HG02885 (cell line): Measurements from ENCODE around the gene FOXP1.

ENCODE experiments used
- ATAC-seq: cut with Tn5 transposase; IDR thresholded peaks from one replicate; pipeline ENCODE4 v1.9.1; 2021; ENCODE audit warnings: mild to moderate bottlenecking; ENCODE audit not compliant: unreplicated experiment, poor library complexity

FOXP1 gene

GRCh38 chr3:71299160-71299559 lies 284.4 kb downstream of the FOXP1 start:
- no peak for ATAC-seq

DNA sequence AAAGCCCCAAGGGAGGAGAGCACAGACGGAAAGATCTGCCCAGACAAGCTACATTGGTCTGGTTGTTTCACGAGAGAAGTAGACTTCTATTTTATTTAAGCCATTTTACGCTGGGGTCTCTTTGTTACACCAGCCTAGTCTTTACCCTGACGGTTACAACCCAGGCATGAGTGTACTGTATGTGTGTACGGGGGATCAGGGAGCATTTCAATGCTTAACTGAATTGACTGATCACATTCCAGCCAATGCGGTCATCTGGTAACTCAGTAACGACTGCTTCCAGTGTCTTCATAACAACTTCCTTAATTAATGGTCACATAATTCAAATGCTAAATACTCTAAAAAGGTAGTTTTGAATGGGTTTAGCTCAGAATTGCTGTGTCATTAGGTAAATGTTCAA lies 288.6 kb downstream of the FOXP1 start:
- ATAC-seq, result no peak

GRCh38 chr3:71290301-71290700 lies 293.2 kb downstream of the FOXP1 start:
- ATAC-seq, result no peak

DNA sequence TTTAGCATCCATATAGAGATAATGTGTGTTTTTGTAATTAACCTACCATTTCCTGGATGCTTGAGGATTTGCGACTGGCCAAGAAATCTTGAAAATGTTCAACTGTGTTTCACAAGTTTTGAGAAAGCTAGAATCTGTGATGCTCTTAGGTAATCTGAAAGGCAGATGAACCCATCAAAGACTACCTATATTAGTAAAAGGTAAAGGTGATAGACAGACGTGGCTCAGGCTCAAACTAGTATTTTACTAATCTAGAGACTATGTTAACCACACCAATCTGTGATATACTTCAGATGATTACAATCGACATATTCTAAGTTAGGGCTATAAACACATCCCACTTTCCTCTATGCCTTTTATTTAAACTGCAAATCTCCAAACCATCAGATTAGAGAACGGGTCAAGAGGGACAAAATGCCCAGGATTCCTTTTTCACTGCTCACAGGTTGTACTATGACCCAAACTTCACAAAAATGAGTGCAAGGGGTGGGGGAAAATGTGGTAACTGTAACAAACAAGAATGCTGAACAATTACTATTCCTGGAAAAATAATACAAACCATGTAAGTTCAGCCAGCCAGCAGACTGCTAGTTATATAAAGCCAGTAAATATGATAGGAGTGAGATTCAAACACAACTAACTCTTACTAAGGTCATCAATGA lies 295.1 kb downstream of the FOXP1 start:
- no peak for ATAC-seq

DNA sequence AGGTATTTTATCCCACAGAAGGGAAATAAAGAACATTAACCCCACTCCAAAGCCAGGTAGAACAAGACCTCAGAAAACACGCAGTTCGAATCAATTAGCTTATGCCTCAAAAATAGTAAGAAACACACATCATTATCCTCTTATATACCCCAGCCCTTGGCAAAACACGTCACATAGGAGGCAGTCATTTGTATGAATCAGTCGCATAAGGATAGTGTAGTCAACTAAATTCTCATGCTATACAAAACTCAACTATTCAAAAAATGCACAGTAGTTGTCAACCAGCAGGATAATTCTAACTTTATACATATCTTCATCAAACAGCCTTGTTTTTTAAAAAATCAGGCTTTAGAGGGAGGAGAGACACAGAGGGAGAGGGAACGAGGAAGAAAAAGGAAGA lies 298.4 kb downstream of the FOXP1 start:
- ATAC-seq, result no peak

GRCh38 chr3:71282976-71283375 lies 300.6 kb downstream of the FOXP1 start:
- ATAC-seq, result no peak

GRCh38 chr3:71281280-71281679 lies 302.2 kb downstream of the FOXP1 start:
- ATAC-seq, result no peak

- ATAC-seq, result no peak
These were observed 306.2 kb downstream of the FOXP1 start for GRCh38 chr3:71277341-71277740.

DNA sequence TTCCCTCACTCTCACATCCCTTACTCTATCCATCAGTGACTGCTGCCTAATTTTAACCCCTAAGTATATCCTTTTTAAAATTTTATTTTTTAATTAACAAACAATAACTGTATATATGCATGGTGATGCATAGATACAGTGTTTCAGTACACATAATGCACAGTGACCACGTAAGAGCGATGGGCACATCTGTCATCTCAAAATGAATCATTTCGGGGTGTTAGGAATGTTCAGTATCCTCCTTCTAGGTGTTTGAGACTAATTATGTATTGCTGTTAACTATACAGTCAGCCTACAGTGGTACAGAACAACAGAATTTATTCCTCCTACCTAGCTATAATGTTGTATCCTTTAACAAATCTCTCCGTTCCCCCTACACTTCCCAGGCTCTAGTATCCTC lies 307.0 kb downstream of the FOXP1 start:
- ATAC-seq, result no peak

DNA sequence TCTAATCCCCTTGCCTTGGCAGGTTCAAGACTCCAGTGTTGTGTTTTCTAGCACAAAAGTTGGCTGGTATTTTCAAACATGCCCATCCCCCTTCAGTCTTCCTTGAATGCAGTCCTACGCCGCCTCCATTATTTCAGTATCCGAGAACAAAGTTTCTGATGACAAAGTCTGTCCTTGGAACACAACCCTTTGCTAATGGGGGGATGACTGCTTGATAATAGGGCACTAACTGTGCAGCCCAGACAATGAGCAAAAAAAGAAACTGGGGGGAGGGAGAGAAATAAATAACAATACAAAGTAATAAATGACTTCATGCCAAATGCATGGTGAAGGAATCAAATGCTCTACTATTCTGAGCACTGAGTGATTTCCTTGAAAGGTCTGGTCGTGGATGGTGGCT lies 310.1 kb downstream of the FOXP1 start:
- no peak for ATAC-seq

GRCh38 chr3:71271596-71271995 lies 311.9 kb downstream of the FOXP1 start:
- no peak for ATAC-seq

DNA sequence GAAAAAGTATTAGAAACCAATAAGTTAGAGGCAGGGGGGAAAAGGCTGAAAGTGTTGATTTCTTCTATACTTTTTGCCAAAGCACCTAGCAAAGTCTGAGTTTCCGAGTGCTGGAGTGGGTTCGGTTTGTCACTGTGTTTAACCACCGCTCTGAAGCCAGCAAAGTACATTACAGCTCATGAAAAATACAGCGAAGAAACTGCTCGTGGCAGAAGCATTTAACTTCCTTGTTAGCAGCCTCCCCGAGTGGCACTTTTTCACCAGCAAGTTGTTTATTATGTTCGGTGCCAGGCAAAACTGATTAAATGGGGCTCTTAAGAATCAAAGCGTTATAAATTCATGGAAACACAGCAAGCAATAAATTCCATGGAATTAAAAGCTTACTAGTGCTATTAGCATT lies 313.6 kb downstream of the FOXP1 start:
- ATAC-seq, result no peak

- no peak for ATAC-seq
These were observed 315.0 kb downstream of the FOXP1 start for GRCh38 chr3:71268462-71268999.

DNA sequence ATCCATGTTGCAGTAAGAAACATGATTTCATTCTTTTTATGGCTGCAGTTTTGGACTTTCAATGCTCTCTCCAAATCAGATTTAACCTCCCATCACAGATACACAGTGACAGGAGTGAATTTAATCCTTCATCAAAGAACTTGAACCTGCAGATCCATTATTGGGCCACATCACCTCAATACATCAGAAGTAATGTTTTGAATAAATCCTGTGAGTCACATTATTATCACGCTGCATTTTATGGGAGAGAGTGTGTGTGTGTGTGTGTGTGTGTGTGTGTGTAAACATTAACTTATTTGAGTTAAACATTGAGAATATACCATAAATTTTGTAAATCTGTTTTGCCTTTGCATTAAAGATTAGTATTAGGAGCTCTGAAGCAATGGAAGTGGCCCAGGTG lies 316.7 kb downstream of the FOXP1 start:
- ATAC-seq, result no peak

- ATAC-seq, result no peak
These were observed 318.1 kb downstream of the FOXP1 start for GRCh38 chr3:71265365-71265915.

GRCh38 chr3:71264840-71265239 lies 318.7 kb downstream of the FOXP1 start:
- no peak for ATAC-seq

DNA sequence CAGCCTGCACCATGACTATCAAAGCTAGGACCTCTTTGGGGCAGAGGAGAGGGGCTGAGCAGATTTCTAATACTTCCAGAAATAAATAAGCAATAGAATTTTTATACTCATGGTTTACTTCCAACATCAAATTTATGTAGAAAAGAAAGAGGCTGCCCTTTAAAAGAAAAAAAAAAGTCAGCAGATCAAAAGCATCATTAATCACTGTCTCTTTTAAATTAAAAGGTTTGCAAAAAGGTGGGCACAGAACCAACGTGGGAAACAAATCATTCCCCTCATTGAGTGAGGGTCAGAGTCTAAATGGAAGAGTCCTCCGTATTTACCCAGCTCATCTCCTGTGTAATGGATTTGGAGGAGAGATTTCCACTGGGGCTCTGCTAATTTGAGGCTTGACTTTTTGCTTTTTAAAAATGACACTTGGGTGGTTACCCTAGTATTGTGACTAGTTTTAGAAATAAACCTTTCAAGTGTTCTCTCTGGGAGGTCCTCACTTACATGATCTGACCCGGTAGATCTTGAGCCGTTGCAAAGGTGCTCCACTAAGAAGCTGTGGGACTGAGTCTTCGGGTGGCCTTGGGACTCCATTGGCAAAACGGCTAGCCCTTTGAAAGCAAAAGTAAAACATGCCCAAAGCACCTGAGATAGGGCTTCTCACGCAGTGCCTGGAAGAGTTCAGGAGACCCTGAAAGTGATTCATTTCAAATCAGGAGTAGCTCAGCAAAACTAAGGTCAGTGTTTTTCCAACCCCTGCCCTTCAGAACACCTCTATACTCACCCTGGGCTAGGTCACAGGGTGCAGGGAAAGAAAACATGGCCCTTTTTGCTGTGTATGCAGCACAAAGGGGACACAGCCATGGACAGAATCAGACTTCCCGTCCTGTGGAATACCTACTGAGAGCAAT lies 320.9 kb downstream of the FOXP1 start:
- no peak for ATAC-seq

DNA sequence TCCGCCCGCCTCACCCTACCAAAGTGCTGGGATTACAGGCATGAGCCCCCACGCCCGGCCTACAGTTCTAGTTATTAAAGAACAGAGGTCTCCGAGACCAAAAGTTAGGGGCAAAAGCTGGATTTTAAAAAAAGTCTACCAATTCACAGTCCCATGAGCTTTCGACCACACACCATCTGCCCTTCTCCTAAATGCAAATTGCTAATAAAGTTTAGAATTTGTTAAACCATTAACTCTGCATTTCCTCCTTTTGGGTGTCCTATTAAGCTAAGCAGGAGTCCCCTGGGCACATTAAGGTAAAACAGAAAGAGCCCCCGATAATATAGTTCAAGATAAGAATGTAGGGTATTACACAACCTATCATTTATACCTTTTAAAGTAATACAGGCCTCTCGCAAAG lies 322.7 kb downstream of the FOXP1 start:
- no peak for ATAC-seq

- ATAC-seq, result no peak
These were observed 325.0 kb downstream of the FOXP1 start for GRCh38 chr3:71258526-71258925.

- no peak for ATAC-seq
These were observed 325.4 kb downstream of the FOXP1 start for GRCh38 chr3:71258116-71258515.

DNA sequence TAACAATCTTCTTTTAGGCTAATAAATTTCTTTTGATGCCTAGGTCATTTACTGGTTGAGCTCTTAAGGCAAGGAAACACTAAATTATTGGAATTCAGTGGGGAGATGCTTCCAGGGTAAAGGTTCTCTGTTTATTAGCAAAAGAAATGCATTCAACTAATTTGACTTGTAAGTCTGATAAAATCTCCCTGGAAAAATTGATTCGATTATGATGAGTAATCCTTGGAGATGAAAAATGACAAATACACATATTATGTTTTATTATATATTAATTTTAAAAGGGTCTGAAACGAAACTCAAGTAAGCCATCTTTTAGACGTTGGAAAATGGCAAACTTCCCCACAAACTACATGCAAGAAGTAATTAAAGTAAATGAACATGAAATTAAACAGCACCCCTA lies 328.0 kb downstream of the FOXP1 start:
- no peak for ATAC-seq
